ENCODE results near the gene NTRK1.

Gene NTRK1

GRCh38 chr1:156883919-156884318 lies 23.3 kb downstream of the NTRK1 start:
- DNase-seq, result no peak

DNA sequence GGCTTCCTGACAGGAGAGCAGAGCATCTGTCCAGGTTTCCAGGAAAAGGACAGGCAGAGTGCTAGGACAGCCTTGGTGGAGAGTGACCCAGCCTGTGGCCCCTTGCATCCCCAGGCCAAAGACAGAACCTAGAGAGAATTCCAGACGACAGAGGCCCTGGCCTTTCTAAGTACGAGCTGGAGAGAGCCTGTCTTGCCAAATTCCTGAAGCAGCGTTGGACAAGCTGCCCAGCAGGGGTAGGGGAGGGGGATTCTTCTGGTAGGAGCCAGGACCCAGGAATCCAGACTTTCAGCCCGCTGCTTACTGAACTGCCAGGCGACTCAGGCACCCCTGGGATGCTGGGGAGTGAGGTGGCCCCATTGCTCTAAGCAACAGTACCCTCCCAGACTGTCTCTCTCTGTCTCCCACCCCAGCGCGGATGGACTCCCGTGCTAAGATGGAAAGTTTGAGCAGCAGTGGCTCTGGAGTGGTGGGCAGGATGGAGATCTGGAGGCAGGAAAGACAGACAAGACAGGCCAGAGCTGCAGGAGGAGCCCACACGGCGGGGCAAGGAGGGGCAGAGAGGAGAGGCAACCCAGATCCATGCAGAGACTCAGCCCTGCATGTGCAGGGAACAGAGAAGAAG lies 24.0 kb downstream of the NTRK1 start:
- no peak for DNase-seq

- DNase-seq, result no peak
Measured at GRCh38 chr1:156885314-156885713, 24.6 kb downstream of the NTRK1 start.

- no peak for DNase-seq
Measured at GRCh38 chr1:156885880-156886355, 25.3 kb downstream of the NTRK1 start.

DNA sequence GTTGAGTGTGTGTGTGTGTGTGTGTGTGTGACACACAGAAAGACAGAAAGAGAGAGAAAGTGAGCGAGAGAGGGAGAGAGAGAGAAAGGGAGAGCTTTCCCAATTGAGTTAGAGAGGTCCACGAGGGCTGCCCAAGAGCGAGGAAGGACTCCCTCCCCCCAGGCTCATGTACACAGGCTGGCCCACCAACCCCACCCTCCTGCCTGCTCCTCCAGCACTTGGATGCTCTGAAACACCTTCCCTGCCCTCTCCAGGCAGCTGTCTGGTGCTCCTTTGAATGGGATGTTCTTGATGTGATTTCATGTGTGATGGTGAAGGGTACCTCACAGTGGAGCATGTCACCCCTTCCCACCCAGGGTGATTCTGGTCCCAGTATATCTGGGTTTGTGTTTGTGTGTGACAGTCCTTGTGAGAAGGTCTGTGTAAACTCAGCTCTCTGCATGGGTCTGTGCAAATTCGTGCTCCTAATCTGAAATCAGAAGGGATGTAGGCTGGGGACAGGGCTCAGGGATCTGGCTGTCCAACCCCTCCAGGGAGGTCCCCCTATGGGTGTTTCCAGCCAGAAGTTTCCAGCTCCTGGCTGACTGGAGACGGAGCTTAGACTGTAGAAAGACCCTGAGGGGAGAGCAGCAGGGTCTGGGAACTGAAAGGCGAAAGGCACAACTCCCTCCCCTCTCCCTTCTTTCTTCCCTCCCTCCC lies 26.1 kb downstream of the NTRK1 start:
- no peak for DNase-seq

DNA sequence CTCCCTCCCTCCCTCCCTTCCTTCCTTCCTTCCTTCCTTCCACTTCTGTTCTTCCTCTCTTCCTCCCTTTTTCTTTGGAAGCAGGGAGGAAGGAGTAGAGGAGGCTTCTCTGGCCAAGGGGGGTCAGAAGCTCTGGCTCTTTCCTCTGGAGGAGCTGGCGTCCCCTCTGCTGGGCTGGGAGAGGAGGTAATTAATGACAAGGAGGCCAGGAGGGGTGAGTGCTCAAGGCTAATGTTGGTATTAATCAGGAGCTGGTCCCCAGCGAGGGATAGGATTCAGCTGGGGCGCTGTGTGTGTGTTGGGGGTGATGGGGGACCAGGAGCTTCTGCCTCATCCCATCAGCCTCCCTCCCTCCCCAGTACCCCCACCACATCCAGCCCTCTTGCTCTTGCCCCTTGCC lies 26.7 kb downstream of the NTRK1 start:
- DNase-seq, result no peak

DNA sequence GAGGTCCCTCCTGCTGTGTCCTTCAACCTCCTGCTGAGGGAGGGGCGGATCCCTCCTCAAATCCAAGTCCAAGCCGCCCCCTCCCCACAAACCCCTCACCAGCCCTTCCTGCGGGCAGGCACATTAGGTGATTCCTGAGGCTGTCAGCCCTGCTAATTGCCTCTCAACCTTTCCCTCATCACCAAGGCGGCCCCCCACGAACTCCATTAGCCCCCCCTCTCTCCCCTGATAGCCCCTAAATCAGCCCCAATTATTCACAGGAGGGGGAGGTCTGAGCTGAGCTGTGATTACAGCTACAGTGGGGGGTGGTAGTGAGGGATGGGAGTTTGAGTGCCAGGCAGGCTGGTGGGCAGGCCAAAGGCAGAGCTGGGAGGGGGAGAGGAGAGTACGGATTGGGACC lies 27.1 kb downstream of the NTRK1 start:
- no peak for DNase-seq

GRCh38 chr1:156889802-156890580 lies 29.3 kb downstream of the NTRK1 start:
- DNase-seq, result peak; percentile 83

- peak; percentile 94 for DNase-seq
Measured at GRCh38 chr1:156892190-156893047, 31.8 kb downstream of the NTRK1 start.

- DNase-seq, result no peak
Measured at GRCh38 chr1:156893048-156893953, 32.6 kb downstream of the NTRK1 start, which contains the start of gene PEAR1. PEAR1 (plus strand) TSS chr1:156893718; CDS start chr1:156903927, 10,209 bp downstream.

DNA sequence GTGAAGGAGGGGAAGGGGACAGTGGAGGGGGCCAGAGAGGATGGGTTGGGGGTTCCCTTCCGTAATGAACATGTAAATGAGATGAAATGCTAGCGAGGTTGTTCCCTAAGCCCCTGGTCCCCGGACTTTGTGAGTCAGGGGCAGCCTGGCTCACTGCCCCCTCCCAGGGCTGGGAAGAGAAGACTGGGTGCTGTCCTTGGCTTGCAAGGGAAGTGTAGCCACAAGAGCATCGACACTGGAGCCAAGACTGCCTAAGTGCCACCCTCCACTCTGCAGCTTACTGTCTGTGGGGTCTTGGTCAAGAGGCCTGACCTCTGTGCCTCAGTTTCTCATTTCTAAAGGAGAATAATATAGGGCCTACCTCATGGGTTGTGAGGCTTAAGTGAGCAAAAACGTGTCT lies 33.3 kb downstream of the NTRK1 start:
- DNase-seq, result no peak

DNA sequence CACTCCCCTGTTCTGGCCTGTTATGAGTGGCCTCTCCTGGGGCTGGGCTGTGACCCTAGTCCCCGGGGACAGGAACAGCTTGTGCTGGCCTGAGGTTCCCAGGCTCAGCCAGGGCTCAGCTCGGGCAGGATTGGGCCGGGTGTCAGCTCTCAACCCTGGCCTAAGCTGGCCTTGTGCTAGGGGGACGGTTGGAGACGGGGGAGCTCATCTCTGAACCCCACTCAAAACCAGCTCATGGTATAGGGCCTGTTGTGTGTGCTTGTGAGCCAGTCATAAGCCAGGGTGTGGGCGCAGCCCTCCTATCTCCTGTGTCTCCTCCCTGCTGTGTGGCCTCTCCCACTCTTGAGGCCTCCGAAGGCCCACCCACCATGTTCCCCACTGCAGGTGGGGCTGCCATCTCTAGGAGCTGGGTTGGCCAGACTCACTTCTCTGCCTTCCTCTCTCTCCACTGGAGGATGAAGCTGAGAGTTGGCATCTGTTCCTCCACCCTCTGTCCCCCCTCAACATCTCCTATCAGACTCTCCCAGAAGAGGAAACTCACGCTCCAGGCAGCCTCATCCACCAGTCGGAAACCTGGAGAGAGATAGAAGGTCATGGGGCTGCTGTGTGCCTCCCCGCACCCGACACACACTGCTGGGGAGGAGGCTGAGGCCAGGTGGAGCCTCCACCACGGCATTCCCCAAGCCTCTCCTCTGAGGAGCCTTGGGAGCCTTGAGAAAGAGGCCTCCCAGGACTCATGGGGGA lies 34.2 kb downstream of the NTRK1 start:
- no peak for DNase-seq

- no peak for DNase-seq
Measured at GRCh38 chr1:156895455-156895812, 34.8 kb downstream of the NTRK1 start.

DNA sequence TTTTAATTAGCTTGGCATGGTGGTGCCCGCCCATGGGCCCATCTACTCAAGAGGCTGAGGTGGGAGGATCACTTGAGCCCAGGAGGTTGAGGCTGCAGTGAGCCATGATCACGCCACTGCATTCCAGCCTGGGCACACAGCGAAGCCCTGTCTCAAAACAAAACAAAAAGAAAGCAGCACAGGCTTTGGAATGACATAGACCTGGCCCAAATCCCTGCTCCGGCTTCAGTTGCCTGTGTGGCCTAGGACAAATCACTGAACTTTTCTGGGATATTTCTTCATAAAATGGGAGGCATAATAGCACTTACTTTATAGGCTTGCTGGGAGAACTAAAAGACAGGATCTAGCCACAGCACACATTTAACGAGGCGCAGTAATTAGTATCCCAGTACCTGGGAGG lies 35.3 kb downstream of the NTRK1 start:
- DNase-seq, result no peak

DNA sequence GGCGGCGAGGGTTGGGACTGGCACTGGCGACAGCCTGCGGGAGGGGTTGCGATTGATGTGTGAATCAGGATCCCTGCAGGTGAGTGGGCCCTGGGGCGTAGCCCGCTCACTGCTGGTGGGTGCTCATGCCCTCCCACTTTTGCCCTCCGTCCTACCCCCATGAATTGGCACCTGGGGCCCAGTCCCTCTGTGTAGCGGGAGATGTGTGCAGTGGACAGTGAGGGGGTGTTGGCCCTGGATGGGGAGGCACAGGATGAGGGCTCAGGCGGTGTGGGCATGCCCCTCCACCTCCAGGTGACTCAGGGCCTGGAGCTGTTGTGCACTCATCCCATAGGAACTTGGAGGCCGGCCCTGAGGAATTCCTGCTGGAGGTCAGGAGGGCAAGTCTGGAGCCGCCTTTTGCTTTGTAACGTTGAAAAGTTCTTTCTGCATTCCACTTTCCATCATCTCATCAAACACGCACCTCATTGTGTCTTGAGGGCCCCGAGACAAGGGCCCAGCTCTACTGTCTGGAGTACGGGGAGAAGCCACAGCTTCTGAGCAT lies 35.9 kb downstream of the NTRK1 start:
- DNase-seq, result no peak

- DNase-seq, result no peak
Measured at GRCh38 chr1:156897078-156897825, 36.6 kb downstream of the NTRK1 start.

- no peak for DNase-seq
Measured at GRCh38 chr1:156898161-156898566, 37.5 kb downstream of the NTRK1 start.

DNA sequence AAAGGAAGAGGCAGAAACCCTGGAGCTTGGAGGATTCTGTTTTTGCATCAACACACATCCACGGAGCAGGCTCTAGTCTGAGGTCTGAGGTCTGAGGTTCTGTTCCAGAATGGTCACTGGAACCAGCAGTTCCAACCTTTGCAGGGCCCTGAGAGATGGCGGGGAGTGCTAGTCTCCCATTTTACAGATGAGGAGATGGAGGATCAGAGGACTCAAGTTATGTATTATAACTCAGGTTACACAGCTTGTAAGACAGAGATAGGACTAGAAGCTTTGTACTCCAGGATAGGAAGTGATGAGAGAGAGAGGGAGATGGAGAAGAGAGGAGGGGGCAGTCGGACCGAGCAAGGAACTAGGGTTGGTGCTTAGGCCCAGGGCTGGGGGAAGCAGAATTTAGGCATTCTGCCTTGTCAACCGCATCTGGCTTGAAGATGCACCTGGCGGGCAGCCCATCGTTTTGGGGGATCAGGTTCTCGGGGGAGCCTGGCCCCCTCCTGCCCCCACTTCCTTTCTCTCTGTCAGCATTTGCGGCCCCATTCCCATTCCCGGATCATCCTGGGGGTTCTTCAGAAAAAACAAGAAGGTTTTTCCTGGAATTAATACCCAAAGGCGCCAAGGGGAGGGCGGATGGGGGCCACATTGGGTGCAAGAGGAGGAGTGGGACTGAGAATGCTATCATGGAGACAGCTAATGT lies 38.5 kb downstream of the NTRK1 start:
- DNase-seq, result no peak
